Measurements from ENCODE around the gene LRRC37B.

The LRRC37B gene

GRCh38 chr17:32102172-32102571 is 95.0 kb downstream of the LRRC37B start:
- Histone ChIP-seq H3K36me3 (ENCODE audit: insufficient read depth, insufficient read length, low read length) (no peaks in the 10 kb centered on the region), H3K9ac (ENCODE audit: insufficient read length, low read depth) (no peak overlapping the region), H3K27me3 (ENCODE audit: insufficient read depth, insufficient read length) (no peaks in the 10 kb centered on the region), H3K4me1 (ENCODE audit: insufficient read depth, insufficient read length) (no peaks in the 10 kb centered on the region), H3K9me3 (ENCODE audit: insufficient read depth, low read length) (no peaks in the 10 kb centered on the region), H3K4me3 (ENCODE audit: insufficient read length, low read depth) (no peak overlapping the region)
- no peak for DNase-seq (ENCODE audit: low read depth, low spot score)
- no peak for TF ChIP-seq ZNF274 (IDR thresholded peaks at IDR 0.05; ENCODE audit: low read depth, low read length)
- TF ChIP-seq YY1 (IDR thresholded peaks at IDR 0.05; ENCODE audit: insufficient read depth, insufficient read length): no peak
- TF ChIP-seq SUZ12 (IDR thresholded peaks at IDR 0.05; ENCODE audit: extremely low read depth, insufficient read depth, insufficient read length): no peak

GRCh38 chr17:32102646-32103186 is 95.5 kb downstream of the LRRC37B start:
- no peak for DNase-seq (ENCODE audit: low read depth, low spot score)

More at GRCh38 chr17:32102646-32103186, 95.5 kb downstream of the LRRC37B start:
- Histone ChIP-seq H3K27me3 (ENCODE audit: insufficient read depth, insufficient read length) (no peaks in the 10 kb centered on the region), H3K4me1 (ENCODE audit: insufficient read depth, insufficient read length) (no peaks in the 10 kb centered on the region), H3K36me3 (ENCODE audit: insufficient read depth, insufficient read length, low read length) (no peaks in the 10 kb centered on the region), H3K4me3 (ENCODE audit: insufficient read length, low read depth) (no peak overlapping the region), H3K9ac (ENCODE audit: insufficient read length, low read depth) (no peak overlapping the region), H3K9me3 (ENCODE audit: insufficient read depth, low read length) (no peaks in the 10 kb centered on the region)
- no peak for TF ChIP-seq SUZ12 (IDR thresholded peaks at IDR 0.05; ENCODE audit: extremely low read depth, insufficient read depth, insufficient read length)
- no peak for TF ChIP-seq ZNF274 (IDR thresholded peaks at IDR 0.05; ENCODE audit: low read depth, low read length)
- TF ChIP-seq YY1 (IDR thresholded peaks at IDR 0.05; ENCODE audit: insufficient read depth, insufficient read length): no peak
